HG02943 (cell line): Measurements from ENCODE around the gene GPS2.
A peak's percentile ranks its signal among the peaks of the same experiment; 100 is the strongest.

Experiments used
- ATAC-seq: cut with Tn5 transposase; IDR thresholded peaks from one replicate; pipeline ENCODE4 v1.9.1; 2021; ENCODE audit warnings: mild to moderate bottlenecking, low read depth, moderate library complexity; ENCODE audit not compliant: unreplicated experiment

Gene GPS2

GRCh38 chr17:7314719-7315569 lies at the start of gene GPS2:
TSS of gene GPS2 (minus strand) at chr17:7315360. CDS start at chr17:7315052, 308 bp downstream.
- ATAC-seq: peak; percentile 52

- ATAC-seq: no peak
Observed at GRCh38 chr17:7363311-7363710, 48.2 kb upstream of the GPS2 start.

GRCh38 chr17:7361906-7362305 lies 46.7 kb upstream of the GPS2 start:
- no peak for ATAC-seq

GRCh38 chr17:7357381-7357780 lies 42.2 kb upstream of the GPS2 start:
- no peak for ATAC-seq

GRCh38 chr17:7356756-7357155 lies 41.6 kb upstream of the GPS2 start:
- no peak for ATAC-seq

GRCh38 chr17:7356072-7356549 lies 41.0 kb upstream of the GPS2 start:
- ATAC-seq: no peak

- no peak for ATAC-seq
Observed at GRCh38 chr17:7355573-7355972, 40.4 kb upstream of the GPS2 start.

- no peak for ATAC-seq
Observed at GRCh38 chr17:7355053-7355452, 39.9 kb upstream of the GPS2 start, which contains the start of gene TMEM95. TSS of gene TMEM95 (plus strand) at chr17:7355156. CDS start at chr17:7355205, 49 bp downstream.

- no peak for ATAC-seq
Observed at GRCh38 chr17:7354262-7354843, 39.2 kb upstream of the GPS2 start.

- ATAC-seq: no peak
Observed at GRCh38 chr17:7352910-7353635, 37.9 kb upstream of the GPS2 start.

GRCh38 chr17:7352503-7352889 lies 37.3 kb upstream of the GPS2 start:
- no peak for ATAC-seq

GRCh38 chr17:7351665-7352502 lies 36.7 kb upstream of the GPS2 start, which contains the start of gene KCTD11:
TSS of gene KCTD11 (plus strand) at chr17:7352162.
- peak; percentile 62 for ATAC-seq

GRCh38 chr17:7348478-7349242 lies 33.5 kb upstream of the GPS2 start:
- no peak for ATAC-seq

- no peak for ATAC-seq
Observed at GRCh38 chr17:7347630-7348477, 32.7 kb upstream of the GPS2 start.

GRCh38 chr17:7346761-7347614 lies 31.8 kb upstream of the GPS2 start:
- ATAC-seq: no peak

GRCh38 chr17:7343250-7343649 lies 28.1 kb upstream of the GPS2 start:
- ATAC-seq: no peak

- no peak for ATAC-seq
Observed at GRCh38 chr17:7341842-7342241, 26.7 kb upstream of the GPS2 start.

GRCh38 chr17:7340179-7340578 lies 25.0 kb upstream of the GPS2 start:
- ATAC-seq: no peak
